C4-2B (cell line): Measurements from ENCODE around the gene ARRDC4.

Experiments used
- H3K27ac ChIP-seq: fragments of 450-650 bp; 2 replicates; pipeline ENCODE4 v1.5.1; 2017
- ZFX ChIP-seq: fragments of 450-650 bp; IDR thresholded peaks from 2 replicates; pipeline ENCODE4 v1.6.1; 2017
- TF ChIP-seq, protein P1 (sequence below): fragments of 450-650 bp; conservative IDR thresholded peaks from 2 replicates; pipeline ENCODE4 v1.5.1; 2017; ENCODE audit warnings: mild to moderate bottlenecking

Gene ARRDC4

DNA sequence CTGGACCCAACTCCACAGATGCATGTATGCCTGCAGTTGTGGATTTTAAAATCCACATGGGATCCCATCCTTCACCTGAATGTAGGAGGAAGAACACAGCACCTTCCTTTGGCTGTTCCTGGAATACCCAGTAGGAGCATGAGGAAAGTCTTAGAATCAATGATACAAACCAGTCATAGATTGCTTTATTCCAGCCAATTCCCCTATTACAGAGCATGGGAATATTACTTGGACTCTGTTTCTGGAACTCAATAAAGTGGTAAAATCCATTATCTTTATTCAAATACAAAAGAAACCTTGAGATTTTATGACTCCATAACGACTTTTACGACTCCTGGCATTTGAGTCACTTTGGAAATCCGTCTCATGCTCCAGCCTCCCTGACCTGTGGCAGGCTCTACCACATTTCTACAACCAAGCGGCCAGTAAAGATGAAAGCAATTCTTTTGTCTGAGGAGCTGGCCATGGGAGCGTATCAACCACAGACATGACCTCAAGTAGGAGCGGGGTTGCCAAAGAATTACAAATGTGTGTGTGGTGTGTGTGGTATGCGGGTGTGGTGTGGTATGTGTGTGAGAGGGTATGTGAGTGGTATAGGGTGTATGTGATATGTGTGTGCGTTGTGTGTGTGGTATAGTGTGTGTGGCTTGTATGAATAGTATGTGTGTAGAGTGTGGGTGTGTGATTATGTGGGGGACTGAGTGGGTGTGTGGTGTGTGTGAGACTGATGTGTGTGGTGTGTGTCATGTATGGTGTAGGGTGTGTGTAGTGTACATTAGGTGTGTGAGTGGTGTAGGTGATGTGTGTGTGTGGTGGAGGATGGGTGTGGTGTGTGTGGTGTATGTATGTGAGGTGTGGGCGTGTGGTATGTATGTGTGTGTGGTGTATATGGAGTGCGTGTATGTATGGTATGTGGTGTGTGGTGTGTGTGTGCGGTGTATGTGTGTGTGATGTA is 40.0 kb downstream of the ARRDC4 start:
- no peak overlapping the region for H3K27ac ChIP-seq
- TF ChIP-seq, protein P1, sequence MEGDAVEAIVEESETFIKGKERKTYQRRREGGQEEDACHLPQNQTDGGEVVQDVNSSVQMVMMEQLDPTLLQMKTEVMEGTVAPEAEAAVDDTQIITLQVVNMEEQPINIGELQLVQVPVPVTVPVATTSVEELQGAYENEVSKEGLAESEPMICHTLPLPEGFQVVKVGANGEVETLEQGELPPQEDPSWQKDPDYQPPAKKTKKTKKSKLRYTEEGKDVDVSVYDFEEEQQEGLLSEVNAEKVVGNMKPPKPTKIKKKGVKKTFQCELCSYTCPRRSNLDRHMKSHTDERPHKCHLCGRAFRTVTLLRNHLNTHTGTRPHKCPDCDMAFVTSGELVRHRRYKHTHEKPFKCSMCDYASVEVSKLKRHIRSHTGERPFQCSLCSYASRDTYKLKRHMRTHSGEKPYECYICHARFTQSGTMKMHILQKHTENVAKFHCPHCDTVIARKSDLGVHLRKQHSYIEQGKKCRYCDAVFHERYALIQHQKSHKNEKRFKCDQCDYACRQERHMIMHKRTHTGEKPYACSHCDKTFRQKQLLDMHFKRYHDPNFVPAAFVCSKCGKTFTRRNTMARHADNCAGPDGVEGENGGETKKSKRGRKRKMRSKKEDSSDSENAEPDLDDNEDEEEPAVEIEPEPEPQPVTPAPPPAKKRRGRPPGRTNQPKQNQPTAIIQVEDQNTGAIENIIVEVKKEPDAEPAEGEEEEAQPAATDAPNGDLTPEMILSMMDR: no peak
- no peak for TF ChIP-seq ZFX

DNA sequence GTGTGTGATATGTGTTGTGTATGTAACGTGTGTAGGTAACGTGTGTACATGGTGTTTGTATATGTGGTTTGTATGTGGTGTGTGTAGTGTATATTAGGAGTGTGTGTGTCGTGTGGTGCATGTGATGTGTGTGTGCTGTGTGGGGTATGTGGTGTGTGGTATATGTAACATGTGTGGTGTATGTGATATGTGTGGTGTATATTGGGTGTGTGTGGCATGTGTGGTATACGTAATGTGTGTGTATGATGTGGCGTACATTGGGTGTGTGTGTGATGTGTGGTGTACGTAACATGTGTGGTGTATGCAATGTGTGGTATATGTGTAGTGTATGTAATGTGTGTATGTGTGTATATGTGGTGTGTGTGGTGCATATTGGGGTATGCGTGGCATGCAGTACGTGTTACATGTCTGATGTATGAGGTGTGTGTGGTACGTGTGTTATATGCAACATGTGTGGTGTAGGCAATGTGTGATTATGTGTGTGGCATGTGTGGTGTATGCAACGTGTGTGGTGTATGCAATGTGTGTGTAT is 41.2 kb downstream of the ARRDC4 start:
- no peak overlapping the region for H3K27ac ChIP-seq
- TF ChIP-seq, protein P1: no peak

DNA sequence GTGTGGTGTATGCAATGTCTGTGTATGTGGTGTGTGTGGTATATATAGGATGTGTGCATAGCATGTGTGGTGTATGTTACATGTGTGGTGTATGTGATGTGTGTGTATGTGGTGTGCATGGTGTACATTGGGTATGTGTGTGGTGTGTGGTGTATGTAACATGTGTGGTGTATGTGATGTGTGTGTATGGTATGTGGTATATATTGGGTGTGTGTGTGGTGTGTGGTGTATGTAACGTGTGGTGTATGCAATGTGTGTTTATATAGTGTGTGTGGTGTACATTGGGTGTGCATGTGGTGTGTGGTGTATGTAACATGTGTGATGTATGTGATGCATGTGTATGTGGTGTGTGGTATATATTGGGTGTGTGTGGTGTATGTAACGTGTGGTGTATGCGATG is 41.9 kb downstream of the ARRDC4 start:
- TF ChIP-seq ZFX: no peak
- no peak overlapping the region for H3K27ac ChIP-seq

DNA sequence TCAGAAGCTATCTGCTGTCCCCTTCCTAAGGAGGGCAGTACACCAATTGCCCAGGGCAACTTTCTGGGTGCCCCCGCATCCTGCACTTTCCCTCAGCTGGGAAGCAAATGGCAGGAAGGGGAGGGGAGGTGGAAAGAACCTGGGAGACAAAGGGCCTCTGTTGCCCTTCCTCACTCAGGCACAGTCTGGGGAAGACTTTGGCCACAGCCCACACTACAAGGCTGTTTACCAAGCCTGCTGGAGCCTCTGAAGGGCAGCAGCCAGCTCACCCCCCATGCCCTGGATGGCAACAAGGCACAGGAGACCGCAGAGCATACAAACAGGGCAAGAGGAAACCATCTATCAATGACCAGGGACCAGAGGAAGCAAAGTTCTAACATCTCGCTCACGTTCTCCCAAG is 42.4 kb downstream of the ARRDC4 start:
- H3K27ac ChIP-seq: no peak overlapping the region
- TF ChIP-seq, protein P1: no peak
- no peak for TF ChIP-seq ZFX

DNA sequence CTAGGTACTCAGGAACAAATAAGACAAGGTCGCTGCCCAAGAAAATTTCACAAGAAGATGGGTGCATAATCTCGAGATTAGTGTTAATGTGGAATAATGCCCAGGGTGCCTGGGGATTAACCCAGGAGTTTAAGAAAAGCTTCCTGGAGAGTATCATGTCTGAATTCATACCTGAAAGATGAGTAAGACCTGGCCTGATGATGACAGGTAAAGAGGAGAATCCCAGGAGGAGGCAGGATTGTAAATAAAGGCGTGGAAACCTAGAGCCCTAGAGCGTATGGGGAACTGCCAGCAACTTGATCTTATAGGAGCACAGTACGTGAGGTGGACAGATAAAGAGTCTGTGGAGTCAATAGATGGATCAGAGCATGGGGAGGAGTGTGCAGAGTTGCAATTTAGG is 43.0 kb downstream of the ARRDC4 start:
- no peak overlapping the region for H3K27ac ChIP-seq
- TF ChIP-seq, protein P1: no peak
- TF ChIP-seq ZFX: no peak

DNA sequence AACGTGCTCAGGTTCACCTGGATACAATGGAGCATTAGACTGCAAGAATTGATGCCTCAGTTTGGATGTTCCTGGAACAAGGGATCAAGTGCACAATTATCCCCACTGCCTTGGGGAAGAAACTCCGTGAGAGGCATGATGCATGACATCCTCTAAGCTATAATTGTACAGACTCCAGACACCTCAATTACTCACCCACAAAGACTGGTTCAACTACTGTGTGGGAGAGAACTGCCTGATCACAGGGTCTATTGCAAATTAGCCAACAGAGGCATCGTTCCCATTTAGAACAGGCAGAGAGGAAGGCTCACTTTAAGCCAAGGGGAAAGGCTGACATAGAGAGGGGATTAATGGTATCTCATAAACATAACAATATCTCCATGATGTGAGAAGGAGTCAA is 43.5 kb downstream of the ARRDC4 start:
- TF ChIP-seq, protein P1: no peak
- TF ChIP-seq ZFX: no peak
- H3K27ac ChIP-seq: no peak overlapping the region

DNA sequence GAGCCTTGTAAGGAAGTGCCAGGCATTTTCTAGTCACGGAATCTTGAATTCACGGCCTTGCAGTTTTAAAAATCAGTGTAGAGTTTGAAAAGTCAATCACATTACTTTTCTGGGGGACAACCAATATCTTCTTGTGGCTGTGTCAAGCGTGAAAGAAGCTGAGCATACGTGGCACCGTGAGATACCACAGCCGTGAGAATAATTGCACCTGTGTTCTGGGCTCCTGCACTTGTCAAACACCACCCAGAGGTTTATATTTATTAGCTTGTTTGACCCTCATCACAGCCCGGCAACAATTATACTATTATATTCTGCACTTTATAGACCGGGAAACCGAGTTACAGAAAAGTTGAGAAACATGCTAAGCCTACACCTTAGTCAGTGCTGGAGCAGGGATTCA is 45.2 kb downstream of the ARRDC4 start:
- TF ChIP-seq, protein P1: no peak
- TF ChIP-seq ZFX: no peak
- H3K27ac ChIP-seq: no peak overlapping the region
